Measurements from ENCODE around the gene REXO1.
"Not testable (repeated sequence)": the region's sequence is repeated elsewhere in the genome, so short reads cannot be mapped to it uniquely, and the experiment has no call there.

Gene REXO1

GRCh38 chr19:1848399-1849131 is at the start of gene REXO1:
Gene REXO1 (minus strand): TSS chr19:1848483. CDS start chr19:1848358, 125 bp downstream.
- peak; percentile 53 to 89 for DNase-seq

GRCh38 chr19:1896508-1896907 is 48.2 kb upstream of the REXO1 start:
- no peak for DNase-seq

- no peak for DNase-seq
Measured at GRCh38 chr19:1893791-1894190, 45.5 kb upstream of the REXO1 start.

GRCh38 chr19:1889907-1890306 is 41.6 kb upstream of the REXO1 start:
- DNase-seq: no peak

GRCh38 chr19:1888385-1888784 is 40.1 kb upstream of the REXO1 start:
- no peak for DNase-seq

- DNase-seq: not testable (repeated sequence)
Measured at GRCh38 chr19:1886360-1886759, 38.1 kb upstream of the REXO1 start.

- DNase-seq: peak; percentile 62 to 90
Measured at GRCh38 chr19:1885398-1886119, 37.3 kb upstream of the REXO1 start, which contains the start of gene ABHD17A. Gene ABHD17A (minus strand): TSS chr19:1885496. CDS start chr19:1881566, 3,930 bp downstream.

GRCh38 chr19:1884719-1885334 is 36.5 kb upstream of the REXO1 start:
- DNase-seq: no peak

- DNase-seq: no peak
Measured at GRCh38 chr19:1884291-1884718, 36.0 kb upstream of the REXO1 start.

- DNase-seq: no peak
Measured at GRCh38 chr19:1883784-1884183, 35.5 kb upstream of the REXO1 start.

GRCh38 chr19:1882786-1883692 is 34.8 kb upstream of the REXO1 start:
- no peak for DNase-seq

GRCh38 chr19:1882089-1882785 is 34.0 kb upstream of the REXO1 start:
- DNase-seq: no peak

- DNase-seq: not testable (repeated sequence)
Measured at GRCh38 chr19:1881393-1882088, 33.3 kb upstream of the REXO1 start.

- DNase-seq: no peak
Measured at GRCh38 chr19:1880611-1881392, 32.5 kb upstream of the REXO1 start.

GRCh38 chr19:1879982-1880381 is 31.7 kb upstream of the REXO1 start:
- not testable (repeated sequence) for DNase-seq

GRCh38 chr19:1878583-1878982 is 30.3 kb upstream of the REXO1 start:
- DNase-seq: not testable (repeated sequence)

- not testable (repeated sequence) for DNase-seq
Measured at GRCh38 chr19:1877280-1877660, 29.0 kb upstream of the REXO1 start.

- not testable (repeated sequence) for DNase-seq
Measured at GRCh38 chr19:1876496-1877279, 28.4 kb upstream of the REXO1 start.

- peak; percentile 72 to 93 for DNase-seq
Measured at GRCh38 chr19:1875646-1876495, 27.6 kb upstream of the REXO1 start.
